GM23338 (cell line): ENCODE measurements around the gene BCS1L. TPM values are rescaled to one million over a fixed set of nuclear protein-coding genes. Genes with fewer than 3 reads are reported as not detected.

Experiments
- ATAC-seq: fragments of 200-7000 bp; cut with Tn5 transposase; 3 replicates; pipeline ENCODE4 v1.9.1; 2020
- DNase-seq: peaks from one replicate; pipeline ENCODE4 v3.0.0-alpha.2; 2015; ENCODE audit warnings: low spot score
- H2AFZ ChIP-seq: fragments of 200-600 bp; sonication (generic); 2 replicates; pipeline ENCODE4 v1.8.0; 2016; ENCODE audit warnings: antibody characterized with exemption, mild to moderate bottlenecking, moderate library complexity
- H3F3A ChIP-seq: fragments of 200-600 bp; sonication (generic); replicated peaks from 2 replicates; pipeline ENCODE4 v1.8.0; 2017; ENCODE audit warnings: antibody characterized with exemption, mixed run types, low read depth
- H3K27ac ChIP-seq: fragments of 200-600 bp; sonication (generic); 2 replicates; pipeline ENCODE4 v1.6.1; 2016; ENCODE audit warnings: low read depth
- H3K27me3 ChIP-seq: fragments of 200-600 bp; sonication (generic); 2 replicates; pipeline ENCODE4 v1.8.0; 2016; ENCODE audit warnings: mild to moderate bottlenecking, mixed run types, moderate library complexity; ENCODE audit not compliant: insufficient read depth
- H3K36me3 ChIP-seq: fragments of 200-600 bp; sonication (generic); 2 replicates; pipeline ENCODE4 v1.8.0; 2016; ENCODE audit warnings: mild to moderate bottlenecking; ENCODE audit not compliant: insufficient read depth
- H3K4me1 ChIP-seq: fragments of 200-600 bp; sonication (generic); 2 replicates; pipeline ENCODE4 v1.8.0; 2016; ENCODE audit warnings: mild to moderate bottlenecking, moderate library complexity; ENCODE audit not compliant: insufficient read depth
- H3K4me2 ChIP-seq: fragments of 200-600 bp; sonication (generic); 2 replicates; pipeline ENCODE4 v1.7.1; 2017; ENCODE audit warnings: mixed run types
- H3K4me3 ChIP-seq: fragments of 200-600 bp; sonication (generic); 2 replicates; pipeline ENCODE4 v1.6.1; 2016; ENCODE audit warnings: mixed run types
- H3K79me2 ChIP-seq: fragments of 200-600 bp; sonication (generic); replicated peaks from 2 replicates; pipeline ENCODE4 v1.8.0; 2017; ENCODE audit warnings: mild to moderate bottlenecking; ENCODE audit not compliant: insufficient read depth
- H3K9me2 ChIP-seq: fragments of 200-600 bp; sonication (generic); 2 replicates; pipeline ENCODE4 v1.8.0; 2017; ENCODE audit not compliant: insufficient read depth
- H4K20me1 ChIP-seq: fragments of 200-600 bp; sonication (generic); replicated peaks from 2 replicates; pipeline ENCODE4 v1.8.0; 2017; ENCODE audit warnings: mild to moderate bottlenecking; ENCODE audit not compliant: insufficient read depth
- H3K27ac Mint-ChIP-seq: 2 replicates; pipeline ENCODE4 v1.8.0; 2020; ENCODE audit warnings: inconsistent platforms, mild to moderate bottlenecking, moderate library complexity, mixed read lengths
- H3K27me3 Mint-ChIP-seq: 3 replicates; pipeline ENCODE4 v1.8.0; 2022; ENCODE audit warnings: low read depth, mild to moderate bottlenecking, moderate library complexity, mixed read lengths, inconsistent platforms; ENCODE audit not compliant: insufficient read depth, poor library complexity
- H3K36me3 Mint-ChIP-seq: 3 replicates; pipeline ENCODE4 v1.8.0; 2021; ENCODE audit warnings: low read depth, mild to moderate bottlenecking, inconsistent platforms, moderate library complexity, mixed read lengths
- H3K4me1 Mint-ChIP-seq: 3 replicates; pipeline ENCODE4 v1.8.0; 2020; ENCODE audit warnings: mild to moderate bottlenecking, inconsistent platforms, mixed read lengths
- H3K4me3 Mint-ChIP-seq: 3 replicates; pipeline ENCODE4 v1.8.0; 2021; ENCODE audit warnings: moderate library complexity, mild to moderate bottlenecking, inconsistent platforms, mixed read lengths
- H3K9me3 Mint-ChIP-seq: 3 replicates; pipeline ENCODE4 v1.8.0; 2020; ENCODE audit warnings: moderate library complexity, mild to moderate bottlenecking, inconsistent platforms, mixed read lengths
- CREB1 ChIP-seq: fragments of 250-450 bp; sonication (Bioruptor Pico); IDR thresholded peaks from 2 replicates; pipeline ENCODE4 v1.5.0; 2020; ENCODE audit warnings: low read depth, mild to moderate bottlenecking, moderate library complexity
- EZH2 ChIP-seq: fragments of 200-600 bp; sonication (generic); IDR thresholded peaks from one replicate; pipeline ENCODE4 v1.8.0; 2017; ENCODE audit warnings: antibody characterized with exemption, mild to moderate bottlenecking, low read depth; ENCODE audit not compliant: unreplicated experiment
- EZH2phosphoT487 ChIP-seq: fragments of 200-600 bp; sonication (generic); IDR thresholded peaks from one replicate; pipeline ENCODE4 v1.8.1; 2018; ENCODE audit warnings: antibody characterized with exemption; ENCODE audit not compliant: unreplicated experiment
- JUNB ChIP-seq: IDR thresholded peaks from one replicate; pipeline ENCODE4 v1.6.1; 2016; ENCODE audit warnings: antibody characterized with exemption; ENCODE audit not compliant: unreplicated experiment
- NANOG ChIP-seq: IDR thresholded peaks from 2 replicates; pipeline ENCODE4 v1.6.1; 2016; ENCODE audit warnings: antibody characterized with exemption, borderline replicate concordance
- POLR2AphosphoS5 ChIP-seq: IDR thresholded peaks from 2 replicates; pipeline ENCODE4 v1.6.1; 2016; ENCODE audit warnings: antibody characterized with exemption, low read depth
- STAT1 ChIP-seq: IDR thresholded peaks from one replicate; pipeline ENCODE4 v1.6.1; 2016; ENCODE audit warnings: antibody characterized with exemption; ENCODE audit not compliant: unreplicated experiment
- ZNF114 ChIP-seq: fragments of 250-450 bp; sonication (Bioruptor Pico); IDR thresholded peaks from 2 replicates; pipeline ENCODE4 v1.5.0; 2020; ENCODE audit warnings: mild to moderate bottlenecking, moderate library complexity
- ZNF331 ChIP-seq: fragments of 250-450 bp; sonication (Bioruptor Pico); IDR thresholded peaks from 2 replicates; pipeline ENCODE4 v1.5.0; 2020; ENCODE audit warnings: low read depth, mild to moderate bottlenecking, moderate library complexity
- polyA plus RNA-seq: library from polyadenylated mRNA; unstranded; fragments of >200 nt; fragmentation: Nextera tagmentation; extraction: Ambion mirVana; gene quantifications from 2 replicates; pipeline ENCODE4 v1.2.1, GENCODE V29; 2016
- total RNA-seq: library from RNA; depleted of rRNA; stranded (reverse); fragments of >200 nt; shearing (Covaris generic); gene quantifications from 2 replicates; pipeline ENCODE4 v1.2.3, GENCODE V29; 2014
- TF ChIP-seq, protein P1 (sequence below), 2 experiments: fragments of 200-600 bp in 1 of 2; sonication (generic) in 1 of 2; conservative IDR thresholded peaks; 2 replicates each; pipeline versions ENCODE4 v1.5.1 to v1.6.1; 2016 to 2017; ENCODE audit warnings: antibody characterized with exemption in 2 of 2, low read depth in 2 of 2, mild to moderate bottlenecking in 2 of 2, moderate library complexity in 1 of 2
- TF ChIP-seq, protein P2 (sequence below): IDR thresholded peaks from one replicate; pipeline ENCODE4 v1.6.1; 2018; ENCODE audit warnings: antibody characterized with exemption; ENCODE audit not compliant: unreplicated experiment
- TF ChIP-seq, protein P3 (sequence below): IDR thresholded peaks from 2 replicates; pipeline ENCODE4 v1.6.1; 2016; ENCODE audit warnings: antibody characterized with exemption
- TF ChIP-seq, protein P4 (sequence below): fragments of 250-450 bp; sonication (Bioruptor Pico); IDR thresholded peaks from 2 replicates; pipeline ENCODE4 v1.5.0; 2020; ENCODE audit warnings: mild to moderate bottlenecking, moderate library complexity

Gene BCS1L
- total and polyA plus RNA-seq, 2 experiments from 2014 or later, result 16.9 to 31.6 TPM

DNA sequence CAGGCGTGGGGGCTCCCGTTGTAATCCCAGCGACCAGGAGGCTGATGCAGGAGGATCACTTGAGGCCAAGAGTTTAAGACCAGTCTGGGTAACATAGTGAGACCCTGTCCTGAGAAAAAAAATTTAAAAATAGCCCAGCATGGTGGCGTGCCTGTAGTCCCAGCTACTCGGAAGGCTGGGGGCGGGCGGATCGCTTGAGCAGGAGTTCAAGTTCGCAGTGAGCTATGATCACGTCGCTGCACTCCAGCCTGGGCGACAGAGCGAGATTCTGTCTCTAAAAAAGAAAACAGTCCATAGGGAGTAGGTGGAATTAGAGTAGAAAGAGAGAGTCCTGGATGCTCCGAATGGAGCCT is 50.8 kb downstream of the BCS1L start:
- H3K36me3 ChIP-seq, result no peaks in the 10 kb centered on the region
- H3K4me2 ChIP-seq, result peak overlapping the region; percentile 69
- H3K79me2 ChIP-seq, result peaks cover 43% of the 10 kb centered on the region
- H4K20me1 ChIP-seq, result peaks cover 14% of the 10 kb centered on the region; the same call in 1 of the 2 replicates
- ATAC-seq (peak; percentile 25), DNase-seq (no peak)
- H2AFZ ChIP-seq, result peak overlapping the region; percentile 98
- Mint-ChIP-seq H3K4me1 (peaks cover 6% of the 10 kb centered on the region), H3K9me3 (peaks cover 4% of the 10 kb centered on the region; the same call in 1 of the 3 replicates), H3K27ac (peak overlapping the region; percentile 70; the same call in 1 of the 2 replicates), H3K27me3 (peaks cover 11% of the 10 kb centered on the region), H3K36me3 (no peaks in the 10 kb centered on the region; the same call in 2 of the 3 replicates), H3K4me3 (peak overlapping the region; percentile 99)
- TF ChIP-seq, protein P1, sequence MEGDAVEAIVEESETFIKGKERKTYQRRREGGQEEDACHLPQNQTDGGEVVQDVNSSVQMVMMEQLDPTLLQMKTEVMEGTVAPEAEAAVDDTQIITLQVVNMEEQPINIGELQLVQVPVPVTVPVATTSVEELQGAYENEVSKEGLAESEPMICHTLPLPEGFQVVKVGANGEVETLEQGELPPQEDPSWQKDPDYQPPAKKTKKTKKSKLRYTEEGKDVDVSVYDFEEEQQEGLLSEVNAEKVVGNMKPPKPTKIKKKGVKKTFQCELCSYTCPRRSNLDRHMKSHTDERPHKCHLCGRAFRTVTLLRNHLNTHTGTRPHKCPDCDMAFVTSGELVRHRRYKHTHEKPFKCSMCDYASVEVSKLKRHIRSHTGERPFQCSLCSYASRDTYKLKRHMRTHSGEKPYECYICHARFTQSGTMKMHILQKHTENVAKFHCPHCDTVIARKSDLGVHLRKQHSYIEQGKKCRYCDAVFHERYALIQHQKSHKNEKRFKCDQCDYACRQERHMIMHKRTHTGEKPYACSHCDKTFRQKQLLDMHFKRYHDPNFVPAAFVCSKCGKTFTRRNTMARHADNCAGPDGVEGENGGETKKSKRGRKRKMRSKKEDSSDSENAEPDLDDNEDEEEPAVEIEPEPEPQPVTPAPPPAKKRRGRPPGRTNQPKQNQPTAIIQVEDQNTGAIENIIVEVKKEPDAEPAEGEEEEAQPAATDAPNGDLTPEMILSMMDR (conservative IDR thresholded peaks at IDR 0.05; ENCODE audit: low read depth in 2 of 2), result no peak
- TF ChIP-seq, protein P2, sequence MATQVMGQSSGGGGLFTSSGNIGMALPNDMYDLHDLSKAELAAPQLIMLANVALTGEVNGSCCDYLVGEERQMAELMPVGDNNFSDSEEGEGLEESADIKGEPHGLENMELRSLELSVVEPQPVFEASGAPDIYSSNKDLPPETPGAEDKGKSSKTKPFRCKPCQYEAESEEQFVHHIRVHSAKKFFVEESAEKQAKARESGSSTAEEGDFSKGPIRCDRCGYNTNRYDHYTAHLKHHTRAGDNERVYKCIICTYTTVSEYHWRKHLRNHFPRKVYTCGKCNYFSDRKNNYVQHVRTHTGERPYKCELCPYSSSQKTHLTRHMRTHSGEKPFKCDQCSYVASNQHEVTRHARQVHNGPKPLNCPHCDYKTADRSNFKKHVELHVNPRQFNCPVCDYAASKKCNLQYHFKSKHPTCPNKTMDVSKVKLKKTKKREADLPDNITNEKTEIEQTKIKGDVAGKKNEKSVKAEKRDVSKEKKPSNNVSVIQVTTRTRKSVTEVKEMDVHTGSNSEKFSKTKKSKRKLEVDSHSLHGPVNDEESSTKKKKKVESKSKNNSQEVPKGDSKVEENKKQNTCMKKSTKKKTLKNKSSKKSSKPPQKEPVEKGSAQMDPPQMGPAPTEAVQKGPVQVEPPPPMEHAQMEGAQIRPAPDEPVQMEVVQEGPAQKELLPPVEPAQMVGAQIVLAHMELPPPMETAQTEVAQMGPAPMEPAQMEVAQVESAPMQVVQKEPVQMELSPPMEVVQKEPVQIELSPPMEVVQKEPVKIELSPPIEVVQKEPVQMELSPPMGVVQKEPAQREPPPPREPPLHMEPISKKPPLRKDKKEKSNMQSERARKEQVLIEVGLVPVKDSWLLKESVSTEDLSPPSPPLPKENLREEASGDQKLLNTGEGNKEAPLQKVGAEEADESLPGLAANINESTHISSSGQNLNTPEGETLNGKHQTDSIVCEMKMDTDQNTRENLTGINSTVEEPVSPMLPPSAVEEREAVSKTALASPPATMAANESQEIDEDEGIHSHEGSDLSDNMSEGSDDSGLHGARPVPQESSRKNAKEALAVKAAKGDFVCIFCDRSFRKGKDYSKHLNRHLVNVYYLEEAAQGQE, result no peak
- TF ChIP-seq ZNF331 (CRISPR knock-in tag), result no peak
- TF ChIP-seq, protein P3, sequence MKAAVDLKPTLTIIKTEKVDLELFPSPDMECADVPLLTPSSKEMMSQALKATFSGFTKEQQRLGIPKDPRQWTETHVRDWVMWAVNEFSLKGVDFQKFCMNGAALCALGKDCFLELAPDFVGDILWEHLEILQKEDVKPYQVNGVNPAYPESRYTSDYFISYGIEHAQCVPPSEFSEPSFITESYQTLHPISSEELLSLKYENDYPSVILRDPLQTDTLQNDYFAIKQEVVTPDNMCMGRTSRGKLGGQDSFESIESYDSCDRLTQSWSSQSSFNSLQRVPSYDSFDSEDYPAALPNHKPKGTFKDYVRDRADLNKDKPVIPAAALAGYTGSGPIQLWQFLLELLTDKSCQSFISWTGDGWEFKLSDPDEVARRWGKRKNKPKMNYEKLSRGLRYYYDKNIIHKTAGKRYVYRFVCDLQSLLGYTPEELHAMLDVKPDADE, result no peak
- no peak for TF ChIP-seq POLR2AphosphoS5
- TF ChIP-seq CREB1 (CRISPR knock-in tag), result no peak
- TF ChIP-seq STAT1, result no peak
- TF ChIP-seq NANOG, result no peak
- no peak for TF ChIP-seq ZNF114
- TF ChIP-seq, protein P4, sequence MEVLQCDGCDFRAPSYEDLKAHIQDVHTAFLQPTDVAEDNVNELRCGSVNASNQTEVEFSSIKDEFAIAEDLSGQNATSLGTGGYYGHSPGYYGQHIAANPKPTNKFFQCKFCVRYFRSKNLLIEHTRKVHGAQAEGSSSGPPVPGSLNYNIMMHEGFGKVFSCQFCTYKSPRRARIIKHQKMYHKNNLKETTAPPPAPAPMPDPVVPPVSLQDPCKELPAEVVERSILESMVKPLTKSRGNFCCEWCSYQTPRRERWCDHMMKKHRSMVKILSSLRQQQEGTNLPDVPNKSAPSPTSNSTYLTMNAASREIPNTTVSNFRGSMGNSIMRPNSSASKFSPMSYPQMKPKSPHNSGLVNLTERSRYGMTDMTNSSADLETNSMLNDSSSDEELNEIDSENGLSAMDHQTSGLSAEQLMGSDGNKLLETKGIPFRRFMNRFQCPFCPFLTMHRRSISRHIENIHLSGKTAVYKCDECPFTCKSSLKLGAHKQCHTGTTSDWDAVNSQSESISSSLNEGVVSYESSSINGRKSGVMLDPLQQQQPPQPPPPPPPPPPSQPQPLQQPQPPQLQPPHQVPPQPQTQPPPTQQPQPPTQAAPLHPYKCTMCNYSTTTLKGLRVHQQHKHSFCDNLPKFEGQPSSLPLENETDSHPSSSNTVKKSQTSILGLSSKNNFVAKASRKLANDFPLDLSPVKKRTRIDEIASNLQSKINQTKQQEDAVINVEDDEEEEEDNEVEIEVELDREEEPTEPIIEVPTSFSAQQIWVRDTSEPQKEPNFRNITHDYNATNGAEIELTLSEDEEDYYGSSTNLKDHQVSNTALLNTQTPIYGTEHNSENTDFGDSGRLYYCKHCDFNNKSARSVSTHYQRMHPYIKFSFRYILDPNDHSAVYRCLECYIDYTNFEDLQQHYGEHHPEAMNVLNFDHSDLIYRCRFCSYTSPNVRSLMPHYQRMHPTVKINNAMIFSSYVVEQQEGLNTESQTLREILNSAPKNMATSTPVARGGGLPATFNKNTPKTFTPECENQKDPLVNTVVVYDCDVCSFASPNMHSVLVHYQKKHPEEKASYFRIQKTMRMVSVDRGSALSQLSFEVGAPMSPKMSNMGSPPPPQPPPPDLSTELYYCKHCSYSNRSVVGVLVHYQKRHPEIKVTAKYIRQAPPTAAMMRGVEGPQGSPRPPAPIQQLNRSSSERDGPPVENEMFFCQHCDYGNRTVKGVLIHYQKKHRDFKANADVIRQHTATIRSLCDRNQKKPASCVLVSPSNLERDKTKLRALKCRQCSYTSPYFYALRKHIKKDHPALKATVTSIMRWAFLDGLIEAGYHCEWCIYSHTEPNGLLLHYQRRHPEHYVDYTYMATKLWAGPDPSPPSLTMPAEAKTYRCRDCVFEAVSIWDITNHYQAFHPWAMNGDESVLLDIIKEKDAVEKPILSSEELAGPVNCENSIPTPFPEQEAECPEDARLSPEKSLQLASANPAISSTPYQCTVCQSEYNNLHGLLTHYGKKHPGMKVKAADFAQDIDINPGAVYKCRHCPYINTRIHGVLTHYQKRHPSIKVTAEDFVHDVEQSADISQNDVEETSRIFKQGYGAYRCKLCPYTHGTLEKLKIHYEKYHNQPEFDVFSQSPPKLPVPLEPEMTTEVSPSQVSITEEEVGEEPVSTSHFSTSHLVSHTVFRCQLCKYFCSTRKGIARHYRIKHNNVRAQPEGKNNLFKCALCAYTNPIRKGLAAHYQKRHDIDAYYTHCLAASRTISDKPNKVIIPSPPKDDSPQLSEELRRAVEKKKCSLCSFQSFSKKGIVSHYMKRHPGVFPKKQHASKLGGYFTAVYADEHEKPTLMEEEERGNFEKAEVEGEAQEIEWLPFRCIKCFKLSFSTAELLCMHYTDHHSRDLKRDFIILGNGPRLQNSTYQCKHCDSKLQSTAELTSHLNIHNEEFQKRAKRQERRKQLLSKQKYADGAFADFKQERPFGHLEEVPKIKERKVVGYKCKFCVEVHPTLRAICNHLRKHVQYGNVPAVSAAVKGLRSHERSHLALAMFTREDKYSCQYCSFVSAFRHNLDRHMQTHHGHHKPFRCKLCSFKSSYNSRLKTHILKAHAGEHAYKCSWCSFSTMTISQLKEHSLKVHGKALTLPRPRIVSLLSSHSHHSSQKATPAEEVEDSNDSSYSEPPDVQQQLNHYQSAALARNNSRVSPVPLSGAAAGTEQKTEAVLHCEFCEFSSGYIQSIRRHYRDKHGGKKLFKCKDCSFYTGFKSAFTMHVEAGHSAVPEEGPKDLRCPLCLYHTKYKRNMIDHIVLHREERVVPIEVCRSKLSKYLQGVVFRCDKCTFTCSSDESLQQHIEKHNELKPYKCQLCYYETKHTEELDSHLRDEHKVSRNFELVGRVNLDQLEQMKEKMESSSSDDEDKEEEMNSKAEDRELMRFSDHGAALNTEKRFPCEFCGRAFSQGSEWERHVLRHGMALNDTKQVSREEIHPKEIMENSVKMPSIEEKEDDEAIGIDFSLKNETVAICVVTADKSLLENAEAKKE (CRISPR knock-in tag), result no peak
- no peak for TF ChIP-seq EZH2
- no peak for TF ChIP-seq JUNB
- TF ChIP-seq EZH2phosphoT487, result no peak
- H3K27me3 ChIP-seq, result no peaks in the 10 kb centered on the region
- H3F3A ChIP-seq, result no peaks in the 10 kb centered on the region; the same call in 1 of the 2 replicates
- H3K9me2 ChIP-seq, result no peaks in the 10 kb centered on the region
- peaks cover 11% of the 10 kb centered on the region; the same call in 1 of the 2 replicates for H3K4me1 ChIP-seq
- no peak overlapping the region; the same call in 1 of the 2 replicates for H3K27ac ChIP-seq
- H3K4me3 ChIP-seq, result peak overlapping the region; percentile 69
